GM12878 (cell line): ENCODE results near the gene GTSE1. TPM values are rescaled to one million over a fixed set of nuclear protein-coding genes. Genes with fewer than 3 reads are reported as not detected.

Experiments
- ATAC-seq: fragments of 200-7000 bp; cut with Tn5 transposase; 3 replicates; pipeline ENCODE4 v1.9.1; 2020; ENCODE audit warnings: mild to moderate bottlenecking, moderate library complexity
- BruUV-seq: library from RNA; stranded (reverse); fragments of 400-500 nt; replicated peaks from 2 replicates; lab custom pipeline; 2021; lab: Mats Ljungman, UMichigan
- CTCF ChIA-PET: fragments of 300-600 bp; sonication (Branson Sonifier 250); formaldehyde crosslinking; extraction: SDS; loops from one replicate; lab custom pipeline; 2021; ENCODE audit warnings: inconsistent platforms; lab: Yijun Ruan, JAX
- POLR2A ChIA-PET: fragments of 350-600 bp; formaldehyde crosslinking; extraction: SDS; loops from one replicate; lab custom pipeline; 2021; ENCODE audit warnings: inconsistent platforms; lab: Charles Lee
- RAD21 ChIA-PET: fragments of 300-600 bp; sonication (Branson Sonifier 250); formaldehyde crosslinking; loops from one replicate; lab custom pipeline; 2023; ENCODE audit warnings: antibody characterized with exemption; ENCODE audit not compliant: unreplicated experiment; lab: Charles Lee
- SMC1A ChIA-PET: fragments of 300-600 bp; sonication (Branson Sonifier 250); formaldehyde crosslinking; loops from one replicate; lab custom pipeline; 2023; ENCODE audit not compliant: unreplicated experiment, uncharacterized antibody; lab: Charles Lee
- DNase-seq: peaks from one replicate; pipeline ENCODE4 v3.0.0-alpha.2; 2011; ENCODE audit warnings: low read depth, low spot score
- FAIRE-seq: peaks from 3 replicates; lab custom pipeline; 2011; peaks lifted over from hg19 to GRCh38; lab: Jason Lieb, UNC
- H2AFZ ChIP-seq: 2 replicates; pipeline ENCODE4 v1.6.0; 2011; ENCODE audit warnings: low read depth, low read length, control low read depth; ENCODE audit not compliant: control insufficient read depth
- H3K27ac ChIP-seq: 2 replicates; pipeline ENCODE4 v1.5.1; 2011; ENCODE audit warnings: control low read depth; ENCODE audit not compliant: control insufficient read depth, insufficient read depth
- H3K27me3 ChIP-seq, 2 experiments: replicated peaks in 1 of 2; 2 replicates each; pipeline versions ENCODE4 v1.6.0 to v1.6.1; 2011; ENCODE audit warnings: low read length in 1 of 2; ENCODE audit not compliant: control insufficient read depth in 2 of 2, insufficient read depth in 2 of 2
- H3K36me3 ChIP-seq, 2 experiments: 2 replicates each; pipeline ENCODE4 v1.5.1; 2011; ENCODE audit warnings: low read length in 1 of 2; ENCODE audit not compliant: control insufficient read depth in 2 of 2, insufficient read depth in 2 of 2
- H3K4me1 ChIP-seq: 2 replicates; pipeline ENCODE4 v1.6.1; 2011; ENCODE audit warnings: mild to moderate bottlenecking, low read length, moderate library complexity, mixed read lengths; ENCODE audit not compliant: control insufficient read depth, insufficient read depth
- H3K4me2 ChIP-seq: 2 replicates; pipeline ENCODE4 v1.6.0; 2011; ENCODE audit warnings: control low read depth; ENCODE audit not compliant: control insufficient read depth, insufficient read depth
- H3K4me3 ChIP-seq: fragments of 200-600 bp; sonication (generic); 2 replicates; pipeline ENCODE4 v1.5.1; 2016
- H3K79me2 ChIP-seq: 2 replicates; pipeline ENCODE4 v1.6.0; 2011; ENCODE audit warnings: low read length; ENCODE audit not compliant: control insufficient read depth, insufficient read depth
- H3K9ac ChIP-seq: 2 replicates; pipeline ENCODE4 v1.8.0; 2011; ENCODE audit warnings: low read length, control low read depth, mixed read lengths; ENCODE audit not compliant: control insufficient read depth, insufficient read depth
- H3K9me3 ChIP-seq: replicated peaks from 3 replicates; pipeline ENCODE4 v1.5.1; 2011; ENCODE audit warnings: mild to moderate bottlenecking, low read length; ENCODE audit not compliant: control insufficient read depth, insufficient read depth
- H4K20me1 ChIP-seq: 2 replicates; pipeline ENCODE4 v1.6.0; 2011; ENCODE audit not compliant: control insufficient read depth, insufficient read depth
- CBX5 ChIP-seq: sonication (generic); IDR thresholded peaks from 2 replicates; pipeline ENCODE4 v1.6.1; 2016; ENCODE audit warnings: low read depth, moderate library complexity, mild to moderate bottlenecking, inconsistent platforms
- CTCF ChIP-seq, 3 experiments: IDR thresholded peaks in 2 of 3; conservative IDR thresholded peaks in 1 of 3; 2 replicates each; pipeline ENCODE4 v1.5.1; 2011; ENCODE audit warnings: low read depth in 3 of 3, low read length in 3 of 3, mild to moderate bottlenecking in 3 of 3, control low read depth in 2 of 3, moderate library complexity in 2 of 3, inconsistent platforms in 1 of 3, mixed read lengths in 1 of 3; ENCODE audit not compliant: control insufficient read depth in 2 of 3, insufficient read depth in 1 of 3; ENCODE audit errors: extremely low read depth in 1 of 3
- ETV6 ChIP-seq, 2 experiments: fragments of 450-650 bp in 1 of 2; IDR thresholded peaks in 1 of 2; conservative IDR thresholded peaks in 1 of 2; 2 replicates each; pipeline ENCODE4 v1.6.1; 2014; ENCODE audit warnings: antibody characterized with exemption in 1 of 2, borderline replicate concordance in 1 of 2, low read depth in 1 of 2, mild to moderate bottlenecking in 1 of 2, moderate library complexity in 1 of 2
- IRF4 ChIP-seq: IDR thresholded peaks from 2 replicates; pipeline ENCODE4 v1.6.1; 2011; ENCODE audit warnings: low read depth, low read length
- NFYA ChIP-seq: IDR thresholded peaks from 2 replicates; pipeline ENCODE4 v1.6.1; 2011; ENCODE audit warnings: low read depth, mild to moderate bottlenecking, low read length, improper control_type of control experiment, borderline replicate concordance
- RAD21 ChIP-seq: IDR thresholded peaks from 2 replicates; pipeline ENCODE4 v1.6.1; 2011; ENCODE audit warnings: mild to moderate bottlenecking, low read depth, low read length, moderate library complexity; ENCODE audit not compliant: insufficient read depth
- RAD51 ChIP-seq: fragments of 450-650 bp; IDR thresholded peaks from 2 replicates; pipeline ENCODE4 v1.6.1; 2016; ENCODE audit warnings: moderate library complexity, mild to moderate bottlenecking, inconsistent platforms
- REST ChIP-seq: IDR thresholded peaks from 2 replicates; pipeline ENCODE4 v1.6.1; 2012; ENCODE audit warnings: mild to moderate bottlenecking, low read depth, low read length
- RUNX3 ChIP-seq: IDR thresholded peaks from 2 replicates; pipeline ENCODE4 v1.6.1; 2012; ENCODE audit warnings: low read length, inconsistent platforms
- SPI1 ChIP-seq: IDR thresholded peaks from 2 replicates; pipeline ENCODE4 v1.6.1; 2011; ENCODE audit warnings: low read depth, mild to moderate bottlenecking, low read length, moderate library complexity, borderline replicate concordance; ENCODE audit not compliant: insufficient read depth
- STAT1 ChIP-seq: fragments of 450-650 bp; conservative IDR thresholded peaks from 2 replicates; pipeline ENCODE4 v1.6.1; 2014; ENCODE audit warnings: antibody characterized with exemption, mild to moderate bottlenecking
- STAT3 ChIP-seq: IDR thresholded peaks from 2 replicates; pipeline ENCODE4 v1.6.1; 2011; ENCODE audit warnings: low read depth, low read length, improper control_type of control experiment
- YY1 ChIP-seq: IDR thresholded peaks from 2 replicates; pipeline ENCODE4 v1.6.1; 2011; ENCODE audit warnings: low read depth, mild to moderate bottlenecking, low read length
- ZBTB33 ChIP-seq: fragments of 450-650 bp; IDR thresholded peaks from 2 replicates; pipeline ENCODE4 v1.6.1; 2017; ENCODE audit warnings: mild to moderate bottlenecking
- WGBS: methylation state at CpG from one replicate; pipeline ENCODE4 v1.1.6; 2016; ENCODE audit warnings: low lambda C conversion rate; ENCODE audit not compliant: insufficient replicate concordance, insufficient coverage; ENCODE audit errors: missing lambda C conversion rate; 5-methylcytosine and 5-hydroxymethylcytosine counted together
- in situ Hi-C: fragments of 300-500 bp; cut with MboI; formaldehyde crosslinking; loops from 9 replicates; pipeline ENCODE4 v1.14.3; 2018; ENCODE audit warnings: mixed read lengths
- intact Hi-C: fragments of 100-400 bp; cut with micrococcal nuclease; formaldehyde crosslinking; loops from one replicate; pipeline ENCODE4 v1.14.2; 2022; ENCODE audit not compliant: unreplicated experiment
- polyA plus RNA-seq, 11 experiments: library from polyadenylated mRNA; depleted of rRNA in 4 of 11; unstranded in 6 of 11; stranded (reverse) in 5 of 11; fragments of >200 nt; fragmentation: Nextera tagmentation in 4 of 11; fragmentation: Illumina TruSeq in 1 of 11; extraction: Ambion mirVana in 4 of 11; extraction: Trizol in 1 of 11; gene quantifications; 1 replicate in 1 of 11; 2 replicates in 10 of 11; pipeline versions ENCODE4 v1.2.1 to v1.2.3, GENCODE V29; 2011 to 2016; ENCODE audit warnings: inconsistent platforms in 2 of 11, missing spikeins in 2 of 11, low read depth in 1 of 11
- total RNA-seq, 4 experiments: library from RNA; depleted of rRNA in 3 of 4; stranded (reverse); fragments of >200 nt in 3 of 4; fragmentation: Illumina TruSeq in 1 of 4; extraction: Trizol in 1 of 4; gene quantifications; 2 replicates each; pipeline versions ENCODE4 v1.2.1 to v1.2.3, GENCODE V29; 2013 to 2021

GTSE1 gene
- total and polyA plus RNA-seq, 10 of the 15 experiments (the other 5 are each of a cell fraction or from before 2014, with no cell fraction given) = 6.6 to 46.2 (median 32.3) TPM

- Histone ChIP-seq H3K27ac (no peak overlapping the region), H3K9me3 (no peaks in the 10 kb centered on the region; the same call in 2 of the 3 replicates), H2AFZ (peak overlapping the region; percentile 39), H3K79me2 (no peaks in the 10 kb centered on the region), H3K27me3 (no peaks in the 10 kb centered on the region), H3K4me3 (no peak overlapping the region), H3K4me1 (no peaks in the 10 kb centered on the region), H4K20me1 (no peaks in the 10 kb centered on the region), H3K4me2 (peak overlapping the region; percentile 60; the same call in 1 of the 2 replicates), H3K36me3 (no peaks in the 10 kb centered on the region), H3K9ac (no peak overlapping the region)
- no TSS peak for BruUV-seq
- intact Hi-C loops (loop anchor here (1.0 kb wide), 1 partner anchor 175 kb away; no protein-coding TSS in a partner anchor), in situ Hi-C loops (loop anchor here (5.0 kb wide), 1 partner anchor 175 kb away; no protein-coding TSS in a partner anchor)
- FAIRE-seq (peak; percentile 98), ATAC-seq (peak; percentile 93), DNase-seq (no peak)
- SMC1A ChIA-PET = interaction anchor here (0.6 to 2.6 kb wide), 12 partner anchors 18 to 205 kb away, joined by 3 to 44 read pairs (median 4); no protein-coding TSS in a partner anchor
- RAD21 ChIA-PET = interaction anchor here (0.6 to 3.0 kb wide), 11 partner anchors 16 to 325 kb away, joined by 3 to 56 read pairs (median 3); no protein-coding TSS in a partner anchor
- CTCF ChIA-PET = interaction anchor here (0.6 to 3.2 kb wide), 33 partner anchors 12 to 412 kb away, joined by 3 to 141 read pairs (median 4); partner anchors contain the start of gene TRMU
- POLR2A ChIA-PET = interaction anchor here (0.5 kb wide), 1 partner anchor 170 kb away, joined by 3 read pairs; no protein-coding TSS in a partner anchor
- 29% methylated on average over 19 of the region's 19 CpGs for WGBS
- no peak for TF ChIP-seq NFYA
- TF ChIP-seq STAT3 = no peak
- peak; percentile 74 for TF ChIP-seq YY1
- TF ChIP-seq ETV6 (conservative IDR thresholded peaks at IDR 0.05 in 1 of 2, IDR thresholded peaks at IDR 0.05 in 1 of 2; ENCODE audit: borderline replicate concordance in 1 of 2, low read depth in 1 of 2) = no peak
- no peak for TF ChIP-seq RAD51
- TF ChIP-seq CBX5 = no peak
- peak; percentile 89 to 99 (median 92); a peak in 5 of 6 replicates for TF ChIP-seq CTCF (IDR thresholded peaks at IDR 0.05 in 2 of 3, conservative IDR thresholded peaks at IDR 0.05 in 1 of 3; ENCODE audit: control insufficient read depth in 2 of 3, extremely low read depth in 1 of 3, insufficient read depth in 1 of 3, low read depth in 3 of 3, low read length in 3 of 3)
- TF ChIP-seq ZBTB33 = no peak
- TF ChIP-seq STAT1 = no peak
- 0 out of 2 replicates have a peak, but pooled peaks have one; percentile 21 for TF ChIP-seq SPI1
- TF ChIP-seq RAD21 = peak; percentile 74
- 0 out of 2 replicates have a peak, but pooled peaks have one; percentile 66 for TF ChIP-seq IRF4
- no peak for TF ChIP-seq REST
- TF ChIP-seq RUNX3 = peak; percentile 31; the same call in 1 of the 2 replicates
Observed at GRCh38 chr22:46367707-46368191, 71.1 kb downstream of the GTSE1 start.
